Measurements from ENCODE around the gene RNMT.

RNMT gene

GRCh38 chr18:13813271-13813849, 86.9 kb downstream of the RNMT start:
- DNase-seq, result peak; percentile 15

All from effector CD8-positive, alpha-beta T cell (primary cell).